NCI-H1105 (cell line): Measurements from ENCODE around the gene RAPGEF1.

Experiments used
- DNase-seq: peaks from one replicate; lab custom pipeline; 2025; lab: John Stamatoyannopoulos, UW

Gene RAPGEF1

DNA sequence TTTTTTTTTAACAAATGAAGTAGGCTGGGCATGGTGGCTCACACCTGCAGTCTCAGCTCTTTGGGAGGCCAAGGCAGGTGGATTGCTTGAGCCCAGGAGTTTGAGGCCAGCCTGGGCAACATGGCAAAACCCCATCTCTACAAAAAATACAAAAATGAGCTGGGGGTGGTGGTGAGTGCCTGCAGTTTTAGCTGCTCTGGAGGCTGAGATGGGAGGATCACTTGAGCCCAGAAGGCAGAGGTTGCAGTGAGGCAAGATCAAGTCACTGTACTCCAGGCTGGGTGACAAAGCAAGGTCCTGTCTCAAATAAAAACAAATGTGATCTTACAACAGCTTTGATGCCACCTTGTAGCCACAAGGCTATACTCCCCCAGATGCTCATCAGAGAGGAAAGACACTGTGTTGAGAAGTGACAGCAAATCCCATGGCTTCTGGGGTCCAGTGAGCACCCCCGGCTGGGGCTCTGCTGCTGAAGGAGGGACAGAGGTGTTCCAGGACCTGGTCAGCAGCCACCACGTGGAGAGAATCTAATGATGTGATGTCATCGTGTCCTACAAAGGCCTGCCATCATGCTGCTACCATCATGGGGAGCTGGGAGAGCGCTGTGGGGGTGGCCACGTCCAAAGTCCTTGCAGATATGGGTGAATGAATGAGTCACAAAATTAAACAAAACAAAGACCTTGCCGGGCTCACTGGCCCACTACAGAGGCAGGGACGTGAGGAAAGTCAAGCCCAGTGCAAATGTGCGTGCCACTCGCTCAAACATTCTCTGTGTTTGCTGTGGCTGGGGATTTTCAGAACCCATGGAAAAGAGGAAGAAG, 133.9 kb downstream of the RAPGEF1 start:
- no peak for DNase-seq

DNA sequence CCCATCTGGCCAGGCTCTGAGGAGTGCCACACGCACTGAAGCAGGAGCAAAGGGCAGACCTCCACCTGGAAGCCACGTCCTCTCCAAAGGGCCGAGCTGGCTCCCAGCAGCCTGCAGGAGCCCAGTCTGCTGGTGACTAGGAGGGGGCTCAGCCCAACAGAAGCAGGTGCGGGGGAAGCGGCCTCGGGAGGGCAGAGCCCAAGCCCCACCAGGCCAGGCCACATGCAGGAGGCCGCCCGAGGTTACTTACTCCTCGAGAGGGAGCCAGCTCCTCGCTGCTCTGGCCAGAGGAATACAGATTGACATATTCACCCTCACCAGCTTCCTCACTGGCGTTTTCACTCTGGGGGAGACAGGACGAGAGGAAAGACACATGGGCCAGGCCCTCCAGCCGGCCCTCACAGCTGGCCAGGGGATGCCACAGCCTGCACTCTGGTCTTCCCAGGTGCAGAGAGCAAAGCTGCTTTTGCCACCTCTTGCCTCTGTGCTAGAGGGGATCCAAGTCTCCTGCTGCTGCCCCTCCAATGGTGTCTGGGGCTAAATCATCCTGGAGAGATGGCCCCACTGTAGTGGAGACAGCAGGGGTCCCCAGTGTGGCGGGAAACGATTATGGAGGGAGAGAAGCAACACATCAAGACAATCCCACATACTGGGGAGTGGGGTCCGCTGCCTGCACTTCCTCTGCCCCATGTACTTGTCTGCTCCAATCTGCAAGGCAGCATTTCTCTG, 136.0 kb downstream of the RAPGEF1 start:
- no peak for DNase-seq

DNA sequence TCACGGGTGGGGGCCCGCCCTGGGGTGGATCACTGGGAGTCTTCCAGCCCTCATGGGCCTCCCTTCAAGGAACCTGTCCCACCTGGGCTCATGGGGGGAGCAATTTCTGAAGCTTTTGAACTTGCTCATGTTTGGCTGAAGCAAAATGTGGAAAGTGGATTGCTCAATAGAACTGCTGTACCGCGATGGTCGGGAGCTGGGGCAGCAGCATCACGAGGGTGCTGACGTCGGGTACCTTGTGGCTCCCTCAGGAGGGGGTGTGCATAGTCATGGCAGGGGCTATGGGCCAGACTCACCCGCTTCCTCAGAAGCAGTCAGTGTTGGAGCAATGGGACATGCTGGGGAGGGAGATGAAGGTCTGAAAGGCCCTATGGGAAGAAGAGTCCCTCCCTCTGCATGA, 136.7 kb downstream of the RAPGEF1 start:
- DNase-seq = no peak

DNA sequence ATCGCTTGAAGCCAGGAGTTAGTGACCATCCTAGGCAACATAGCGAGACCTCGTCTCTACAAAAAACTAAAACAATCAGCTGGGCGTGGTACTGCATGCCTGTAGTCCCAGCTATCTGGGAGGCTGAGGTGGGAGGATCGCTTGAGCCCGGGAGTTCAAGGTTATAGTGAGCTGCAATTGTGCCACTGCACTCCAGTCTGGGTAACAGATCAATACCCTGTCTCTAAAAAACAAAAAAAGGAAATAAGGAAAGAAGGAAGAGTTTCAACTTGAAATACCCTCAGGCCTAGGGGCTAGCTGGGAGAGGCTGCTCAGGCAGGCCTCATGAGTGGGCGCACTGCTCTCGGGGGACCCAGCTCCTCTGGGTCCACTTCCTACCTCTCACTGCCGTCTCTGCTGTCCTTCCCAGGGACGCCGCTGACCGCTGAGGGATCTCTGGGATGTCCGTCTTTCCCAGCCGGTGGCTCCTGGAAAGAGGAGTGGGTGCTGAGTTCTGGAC, 138.1 kb downstream of the RAPGEF1 start:
- DNase-seq = no peak

DNA sequence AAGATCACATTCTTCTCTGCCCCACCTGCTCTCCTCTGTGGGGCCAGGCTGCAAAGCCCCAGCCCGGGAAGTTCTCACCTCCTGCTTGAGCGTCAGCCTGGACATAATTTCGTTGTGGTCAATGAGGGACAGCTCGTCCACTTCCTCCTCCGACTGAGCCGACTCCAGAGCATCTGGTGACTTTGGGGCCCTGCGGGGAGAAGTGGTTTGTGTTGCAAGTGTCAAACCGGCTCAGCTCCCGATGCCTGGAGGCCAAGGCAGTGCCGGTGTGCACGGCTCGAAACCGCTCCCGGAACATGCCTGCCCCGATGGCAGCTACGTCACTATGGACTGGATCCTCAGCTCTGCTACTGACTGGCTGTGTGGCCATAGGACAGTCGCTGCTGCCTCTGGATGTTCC, 141.8 kb downstream of the RAPGEF1 start:
- no peak for DNase-seq

DNA sequence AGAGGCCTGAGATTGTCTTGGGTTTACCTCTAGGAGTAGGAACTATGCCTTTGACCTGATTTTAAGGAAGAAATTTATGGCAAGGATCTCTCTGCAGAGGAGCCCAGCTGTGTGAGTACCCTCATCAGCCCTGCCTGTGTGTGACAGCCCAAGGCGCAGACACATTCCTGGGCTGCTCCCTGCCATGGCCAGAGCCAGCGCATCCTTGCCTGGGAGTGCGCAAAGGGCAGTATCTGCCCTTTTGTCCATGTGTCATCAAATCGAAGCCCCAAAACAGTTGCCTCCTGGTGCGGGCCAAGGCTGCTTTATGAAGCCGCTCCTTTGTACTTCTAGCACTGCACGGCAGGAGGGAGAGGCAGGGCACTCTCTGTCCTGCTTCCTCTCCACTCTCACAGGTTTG, 142.6 kb downstream of the RAPGEF1 start:
- no peak for DNase-seq

DNA sequence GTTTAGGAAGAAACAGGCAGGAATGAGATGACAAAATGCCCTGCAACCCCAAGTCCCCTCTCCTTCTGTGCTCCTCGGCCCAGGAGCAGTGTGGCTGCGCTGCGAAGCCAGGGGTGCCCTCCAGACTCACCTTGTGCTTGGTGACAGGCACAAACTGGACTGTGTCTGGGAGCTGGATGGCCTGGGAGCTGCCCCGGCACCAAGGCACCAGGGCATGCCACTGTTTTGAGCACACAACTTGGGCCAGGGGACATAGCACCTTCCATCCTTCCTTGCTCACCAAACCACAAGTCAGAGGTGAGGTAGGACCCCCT, 143.5 kb downstream of the RAPGEF1 start:
- DNase-seq = no peak

DNA sequence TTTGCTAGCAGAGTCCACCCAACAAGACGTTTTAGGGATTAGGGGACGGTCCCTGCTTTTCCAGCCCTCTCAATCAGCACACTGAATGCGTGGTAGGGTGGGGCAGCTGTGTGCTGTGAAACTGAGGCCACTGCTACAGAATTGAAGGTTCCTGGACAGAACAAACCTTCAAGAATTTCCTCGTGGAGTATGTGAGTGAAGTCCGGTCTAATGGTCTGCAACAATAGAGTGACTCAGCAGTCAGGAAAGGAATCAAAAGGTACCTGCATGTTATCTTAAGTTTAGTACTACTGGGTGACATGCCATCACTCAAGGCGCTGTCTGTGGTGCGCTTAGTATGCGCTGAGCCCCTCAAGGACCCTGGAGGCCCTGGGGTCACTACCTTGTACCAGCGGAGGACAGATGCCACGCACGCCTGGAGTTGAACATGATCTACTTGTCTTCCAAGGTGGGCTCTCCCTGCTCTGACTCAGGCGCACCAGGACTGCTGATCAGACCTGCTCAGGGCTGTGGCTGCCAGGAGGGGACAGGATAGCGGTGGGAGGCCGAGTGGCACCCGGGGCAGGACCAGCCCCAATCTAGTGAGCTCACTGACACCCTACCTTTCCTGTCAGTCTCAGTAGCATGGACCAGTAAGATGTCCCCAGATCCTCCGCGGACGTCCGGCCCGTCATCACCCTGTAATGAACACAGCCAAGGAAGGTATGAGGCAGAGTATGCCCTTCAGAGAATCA, 144.0 kb downstream of the RAPGEF1 start:
- DNase-seq = no peak

DNA sequence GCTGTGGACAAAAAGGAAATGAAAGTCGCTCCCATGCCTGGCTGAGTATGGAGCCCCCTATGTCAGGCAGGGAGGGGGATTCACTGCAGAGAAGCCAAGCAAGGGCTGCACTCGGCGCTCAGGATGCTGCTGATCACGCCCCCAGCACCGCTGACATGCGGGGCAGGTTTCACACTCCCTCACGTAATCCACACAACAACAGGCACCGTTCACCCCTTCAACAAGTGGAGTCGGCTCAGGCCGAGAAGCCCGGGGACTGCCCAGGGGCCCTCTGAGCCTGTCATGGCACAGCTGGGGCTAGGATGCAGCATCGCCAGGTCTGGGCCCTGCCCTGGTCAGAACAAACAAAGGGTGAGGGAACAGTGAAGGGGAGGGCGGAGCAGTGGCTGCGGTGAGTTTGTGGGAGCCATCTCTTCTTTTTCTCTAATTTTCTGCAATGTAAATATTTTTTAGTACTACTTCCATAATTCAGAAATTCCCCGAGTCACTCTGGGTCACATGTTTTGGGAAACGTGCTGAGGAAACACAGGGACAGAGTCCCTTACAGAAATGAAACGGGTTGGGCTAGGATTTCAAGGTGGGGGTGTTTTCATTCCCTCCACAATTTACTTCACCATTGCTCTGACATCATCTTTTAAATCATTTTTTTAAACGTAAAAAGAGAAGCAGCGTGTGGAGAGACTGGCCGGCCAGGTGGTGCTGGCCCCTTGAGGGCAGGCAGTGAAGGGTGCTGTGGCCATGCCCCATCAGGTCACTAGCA, 144.8 kb downstream of the RAPGEF1 start:
- no peak for DNase-seq

DNA sequence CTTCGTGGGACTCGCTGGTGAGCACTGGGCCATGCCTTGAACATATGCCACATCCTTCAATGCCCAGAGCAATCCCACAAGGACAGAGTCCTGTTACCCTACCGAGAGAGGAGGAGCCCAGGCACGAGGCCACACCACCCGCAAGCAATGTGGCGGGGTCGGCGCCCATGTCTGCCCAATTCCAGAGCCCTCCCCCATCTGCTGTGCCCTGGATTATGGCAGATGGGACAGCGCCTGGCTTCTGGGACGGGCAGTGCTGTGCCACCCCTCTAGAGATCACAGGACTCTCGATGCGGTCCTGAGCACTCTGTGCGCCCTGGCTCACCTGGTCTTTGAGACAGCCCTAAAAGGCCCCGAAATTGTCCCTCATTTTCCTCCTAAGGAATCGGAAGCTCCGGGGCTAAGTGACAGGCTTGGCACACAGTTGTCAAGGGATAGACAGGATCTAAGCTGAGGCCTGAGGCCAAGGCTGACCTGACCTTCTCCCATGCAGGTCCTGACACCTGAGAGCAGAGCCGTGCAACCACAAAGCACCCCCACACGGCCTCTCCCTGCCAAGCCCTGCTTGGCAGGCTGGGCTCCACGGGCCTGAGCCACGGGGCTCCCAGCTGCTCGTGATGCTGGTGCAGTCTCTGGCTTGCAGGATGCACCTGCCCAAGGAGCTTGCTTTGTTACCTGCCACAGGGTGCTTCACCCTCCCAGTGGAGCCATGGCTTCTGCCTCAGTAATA, 145.8 kb downstream of the RAPGEF1 start:
- no peak for DNase-seq

DNA sequence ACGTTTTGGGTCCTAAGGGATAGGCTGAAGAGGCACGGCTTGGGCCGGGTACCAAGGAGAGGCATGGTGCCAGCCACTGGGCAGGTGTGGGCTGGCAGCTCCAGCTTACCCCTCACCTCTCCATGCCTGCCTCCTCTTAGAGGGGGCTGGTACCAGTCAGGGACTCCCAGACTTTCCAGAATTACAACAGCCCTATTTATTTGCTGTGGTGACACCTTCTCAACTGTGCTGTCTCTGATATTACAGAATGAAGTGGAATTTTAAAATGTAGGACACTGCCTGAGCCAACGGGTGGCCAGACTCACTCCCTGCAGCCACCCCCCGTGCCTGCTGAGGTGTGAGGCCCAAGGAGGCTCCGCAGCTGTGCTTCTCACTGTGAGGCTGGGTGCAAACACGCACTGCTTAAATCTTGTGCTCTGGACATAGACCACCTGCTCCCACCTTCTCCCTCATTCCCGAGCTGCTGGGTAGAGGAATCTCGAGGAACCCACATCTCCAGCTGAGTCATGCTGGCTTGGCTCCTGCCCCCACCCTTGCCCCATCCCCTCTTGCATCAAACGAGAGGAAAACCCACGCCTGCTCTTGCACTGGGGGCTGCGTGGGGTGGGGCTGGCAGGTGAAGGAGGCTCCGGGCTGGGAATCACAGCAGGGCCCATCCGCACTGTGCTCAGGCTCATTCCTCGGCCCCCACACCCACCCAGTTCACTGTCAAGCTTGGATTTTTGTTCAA, 146.6 kb downstream of the RAPGEF1 start:
- DNase-seq = no peak

DNA sequence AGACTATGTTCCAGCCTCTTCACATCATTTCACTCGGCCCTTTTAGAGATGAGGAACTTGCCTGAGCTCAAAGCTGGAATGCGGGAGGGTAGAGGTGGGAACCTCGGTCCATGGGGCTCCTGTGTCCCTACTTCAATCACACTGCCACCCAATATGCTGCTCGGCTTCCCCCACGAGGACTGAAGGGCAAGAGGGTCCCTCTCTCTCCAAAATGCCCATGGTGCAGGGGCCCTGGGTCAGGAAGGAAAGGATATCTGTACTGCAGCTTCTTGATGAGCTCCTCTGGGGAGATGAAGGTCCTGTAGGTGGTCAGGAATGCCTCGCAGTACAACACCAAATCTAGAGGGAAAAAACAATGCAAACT, 148.0 kb downstream of the RAPGEF1 start:
- no peak for DNase-seq

DNA sequence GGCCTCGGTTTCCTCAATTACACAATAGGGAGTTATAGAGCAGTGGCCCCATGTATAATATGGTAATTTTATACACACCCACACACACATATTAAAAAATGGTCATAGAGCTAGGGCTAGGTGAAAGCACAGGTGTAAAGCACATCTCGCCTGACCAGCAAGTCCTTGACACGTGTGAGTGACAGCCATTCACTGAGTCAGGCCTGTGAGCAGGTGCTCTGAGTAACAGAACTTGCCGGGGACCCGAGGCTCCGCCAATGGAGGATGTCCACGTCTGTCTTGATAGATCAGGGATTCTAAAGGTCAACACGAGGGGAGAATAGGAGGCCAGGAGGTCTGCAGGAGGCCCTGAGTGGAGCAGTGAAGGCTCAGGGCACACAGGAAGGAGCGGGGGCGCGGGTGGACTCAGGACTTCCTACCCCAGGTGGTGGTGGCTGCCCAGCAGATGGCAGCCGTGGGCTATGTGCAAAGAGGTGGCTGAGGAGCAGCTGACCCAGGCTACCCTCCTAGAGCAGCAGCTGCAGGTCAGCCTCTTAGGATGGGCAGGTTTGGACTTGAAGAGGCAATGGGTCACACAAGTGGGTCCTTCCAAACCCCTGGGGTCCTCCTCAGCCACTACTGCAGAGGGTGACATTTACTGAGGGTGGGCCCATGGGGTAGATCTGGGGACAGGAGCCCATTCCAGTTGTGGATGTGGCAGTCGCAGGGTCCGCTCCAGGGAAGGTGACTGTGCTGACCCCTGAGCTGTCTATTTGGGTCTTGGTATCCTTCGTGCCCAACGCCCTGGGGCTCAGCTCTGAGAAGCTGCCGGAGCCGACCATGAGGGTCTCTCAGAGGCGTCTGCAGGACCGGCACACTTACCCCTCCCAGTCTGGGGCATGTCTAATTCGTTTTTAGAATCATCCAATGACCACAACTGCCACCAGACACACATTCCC, 148.7 kb downstream of the RAPGEF1 start:
- peak; percentile 56 for DNase-seq

DNA sequence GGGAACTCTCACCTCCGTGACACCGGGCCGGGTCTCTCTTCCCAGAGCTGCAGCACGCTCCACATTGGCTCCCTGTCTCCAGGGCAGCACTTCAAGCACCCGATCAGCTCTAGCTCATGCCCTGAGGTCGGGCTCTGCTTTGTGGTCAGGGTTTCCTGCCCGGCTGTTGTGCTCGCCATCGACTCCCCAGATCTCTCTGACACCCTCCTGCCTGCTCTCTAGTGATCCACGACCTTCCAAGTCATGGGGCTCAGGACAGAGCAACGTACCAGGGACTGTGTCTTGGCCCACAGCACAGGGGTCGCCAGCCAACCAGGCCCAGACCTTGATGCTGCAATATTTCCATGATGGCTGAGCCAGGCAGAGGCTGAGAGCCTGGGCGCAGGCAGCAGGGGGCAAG, 149.4 kb downstream of the RAPGEF1 start:
- no peak for DNase-seq

DNA sequence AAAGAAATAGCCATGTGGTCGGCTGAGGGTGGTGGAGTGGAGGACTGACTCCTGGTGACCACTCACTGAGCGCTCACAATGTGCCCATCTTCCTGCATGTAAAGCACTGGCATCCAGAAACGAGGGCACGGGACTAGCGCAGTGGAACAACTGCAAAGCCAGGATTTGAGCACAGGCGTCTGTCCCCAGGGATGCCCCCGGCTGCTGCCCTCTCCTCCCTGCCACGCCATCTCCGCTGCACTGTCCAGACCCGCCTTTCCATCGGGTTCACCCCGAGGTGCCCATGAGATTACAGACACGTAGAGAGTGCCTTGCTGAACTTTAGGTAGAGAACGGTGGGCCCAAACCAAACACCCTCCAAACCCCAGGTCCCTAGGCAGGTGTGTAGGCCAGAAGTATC, 149.9 kb downstream of the RAPGEF1 start:
- DNase-seq = no peak

DNA sequence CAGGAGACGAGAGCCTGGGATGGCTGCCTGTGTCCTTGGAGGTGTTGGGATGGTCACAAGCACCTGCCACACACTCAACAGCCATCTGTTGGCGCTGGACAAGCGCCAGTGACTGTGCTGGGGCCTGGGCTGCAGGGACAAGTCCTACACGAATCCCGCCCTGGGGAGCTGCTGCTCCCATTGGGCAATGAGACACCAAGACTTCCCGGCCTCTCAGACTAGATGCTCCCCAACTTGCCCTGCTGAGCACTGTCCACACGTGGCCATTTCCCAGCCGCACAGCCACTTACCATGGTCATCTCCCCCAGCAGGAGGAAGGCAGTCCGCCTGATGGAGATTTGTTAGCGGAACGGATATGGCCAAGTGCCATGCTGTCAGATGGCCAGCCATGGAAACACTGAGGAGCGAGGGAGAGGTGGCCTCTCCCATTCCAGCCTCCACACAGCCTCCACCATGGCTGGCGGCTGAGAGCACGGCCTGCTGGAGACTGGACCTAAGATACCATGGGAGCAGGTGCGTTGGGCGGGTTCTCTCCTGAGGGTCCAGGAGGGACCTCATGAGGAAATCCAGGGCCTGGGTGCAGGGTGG, 150.7 kb downstream of the RAPGEF1 start:
- DNase-seq = no peak

DNA sequence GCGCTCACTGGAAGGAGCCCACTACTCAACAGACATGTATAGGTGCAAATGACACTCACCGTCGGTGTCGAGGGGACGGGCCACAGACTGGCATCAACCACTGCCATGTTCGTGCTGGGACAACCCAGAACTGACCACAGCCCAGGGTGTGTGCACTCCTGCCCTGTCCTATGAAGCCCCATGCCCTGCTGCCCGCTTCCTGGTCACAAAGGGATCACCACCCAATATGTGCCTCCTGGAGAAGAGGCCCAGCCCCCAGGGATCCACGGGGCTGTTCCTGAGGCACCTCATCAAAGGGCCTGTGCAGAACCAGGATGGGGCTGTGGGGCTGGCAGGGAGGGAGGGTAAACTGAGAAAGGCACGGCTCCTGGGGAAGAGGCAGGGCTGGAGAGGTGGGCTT, 151.5 kb downstream of the RAPGEF1 start:
- no peak for DNase-seq

DNA sequence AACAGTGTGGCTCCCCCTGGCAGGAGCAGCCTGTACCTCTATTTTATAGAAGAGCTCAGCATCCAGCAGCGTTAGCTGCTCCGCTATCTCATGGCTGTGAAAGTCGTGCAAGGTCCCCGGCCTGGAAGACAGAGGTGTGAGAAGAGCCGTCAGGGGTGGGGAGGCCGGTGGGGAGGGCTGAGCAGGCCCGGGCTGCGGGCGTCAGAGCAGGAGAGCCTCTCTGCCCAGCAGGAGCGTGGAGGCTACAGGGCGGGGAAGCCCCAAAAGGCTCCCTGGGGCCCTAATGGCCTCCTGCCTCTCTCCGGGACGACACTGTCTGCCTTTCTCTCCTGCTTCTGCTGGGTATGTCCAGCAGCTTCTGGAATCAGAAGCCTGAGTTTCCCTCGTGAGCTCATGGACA, 152.0 kb downstream of the RAPGEF1 start:
- DNase-seq = no peak

DNA sequence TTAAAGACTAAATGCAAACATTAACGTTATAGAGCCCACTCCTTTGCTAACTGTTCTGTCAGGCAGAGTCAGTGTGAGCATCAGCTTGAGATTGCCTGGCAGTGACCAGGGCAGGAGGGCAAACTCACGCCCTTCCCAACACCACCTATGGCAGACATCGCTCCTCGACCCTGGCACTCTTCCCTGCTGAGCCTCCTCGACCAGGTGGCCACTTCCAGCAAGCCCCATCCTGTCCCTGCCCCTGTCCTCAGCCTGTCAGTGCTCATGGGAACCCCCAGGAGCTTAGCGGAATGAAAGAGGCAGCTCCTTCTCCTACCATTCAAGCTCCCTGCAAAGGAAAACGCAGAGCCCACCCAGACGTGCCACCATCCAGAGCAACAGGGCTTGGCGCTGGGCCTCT, 152.5 kb downstream of the RAPGEF1 start:
- no peak for DNase-seq
